ENCODE results near the gene GPA33. TPM values are rescaled to one million over a fixed set of nuclear protein-coding genes. Genes with fewer than 3 reads are reported as not detected.

Gene GPA33
- total and polyA plus RNA-seq, 3 donors from 2014 or later = 0.62 to 1.1 (median 0.63) TPM

GRCh38 chr1:167120899-167121298, 30.7 kb upstream of the GPA33 start:
- intact Hi-C loops (cut with DNase I; ENCODE audit: low total_unique reads) = no loop called here
- H3K4me1 ChIP-seq = no peaks in the 10 kb centered on the region
- H3K27ac ChIP-seq = no peak overlapping the region
- TF ChIP-seq POLR2A (IDR thresholded peaks at IDR 0.05) = no peak
- TF ChIP-seq CTCF (IDR thresholded peaks at IDR 0.05) = no peak
- peak overlapping the region; percentile 6 to 38 for H3K4me3 ChIP-seq
- no peaks in the 10 kb centered on the region for H3K9me3 ChIP-seq
- 59 to 60% methylated on average over 12 to 13 of the region's 13 CpGs for WGBS, 2 donors
- H3K27me3 ChIP-seq = no peaks in the 10 kb centered on the region
- H3K36me3 ChIP-seq (ENCODE audit: low read depth, missing control alignments) = no peaks in the 10 kb centered on the region
- no peak for DNase-seq

DNA sequence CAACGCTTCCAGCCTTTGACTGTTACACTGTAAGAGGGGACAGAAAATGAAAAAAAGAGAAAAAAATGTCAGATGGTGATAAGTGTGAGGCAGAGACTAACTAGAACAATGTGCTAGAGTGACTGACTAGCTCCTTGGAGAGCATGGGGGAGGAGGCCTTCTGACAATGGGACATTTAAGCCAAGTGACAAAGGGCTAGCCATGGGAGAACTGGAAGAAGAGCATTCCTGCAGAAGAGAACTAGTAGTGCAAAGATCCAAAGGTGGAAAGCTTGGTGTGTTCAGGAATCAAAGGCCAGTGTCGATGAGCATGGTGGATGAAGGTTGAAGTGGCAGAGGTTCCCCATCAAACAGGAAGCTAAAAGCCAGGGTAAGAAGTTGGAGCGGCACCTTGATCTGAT, 29.5 kb upstream of the GPA33 start:
- no peak for DNase-seq
- Histone ChIP-seq H3K36me3 (ENCODE audit: low read depth, missing control alignments) (no peaks in the 10 kb centered on the region), H3K9me3 (no peaks in the 10 kb centered on the region), H3K27me3 (no peaks in the 10 kb centered on the region), H3K4me1 (no peaks in the 10 kb centered on the region), H3K4me3 (no peak overlapping the region), H3K27ac (no peak overlapping the region)
- TF ChIP-seq CTCF (IDR thresholded peaks at IDR 0.05) (no peak), POLR2A (IDR thresholded peaks at IDR 0.05) (no peak)
- intact Hi-C loops (cut with DNase I; ENCODE audit: low total_unique reads) = no loop called here
- WGBS, 2 donors = 81 to 86% methylated on average over 3 of the region's 3 CpGs

DNA sequence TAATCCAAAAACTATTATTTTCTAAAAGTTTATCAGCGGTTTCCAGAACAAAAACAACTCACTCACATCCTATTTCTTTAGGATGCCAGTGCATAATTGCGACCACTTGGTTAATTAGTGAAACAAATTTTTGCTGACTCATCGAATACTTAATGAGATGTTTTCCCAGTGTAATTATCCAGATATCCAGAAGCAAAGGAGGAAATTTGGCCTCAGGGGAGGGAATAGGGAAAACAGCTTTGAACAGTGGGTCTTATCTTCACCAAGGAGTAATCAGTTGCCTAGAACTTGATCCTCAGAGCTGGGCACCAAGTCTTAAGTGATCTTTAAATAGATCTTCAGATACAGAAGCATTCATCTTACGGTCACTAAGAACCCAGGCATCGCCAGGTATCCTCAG, 28.0 kb upstream of the GPA33 start:
- H3K4me3 ChIP-seq = no peak overlapping the region
- H3K27me3 ChIP-seq = no peaks in the 10 kb centered on the region
- H3K36me3 ChIP-seq (ENCODE audit: low read depth, missing control alignments) = no peaks in the 10 kb centered on the region
- 81 to 83% methylated on average over 5 of the region's 5 CpGs for WGBS, 2 donors
- intact Hi-C loops (cut with DNase I; ENCODE audit: low total_unique reads) = no loop called here
- no peak for TF ChIP-seq POLR2A (IDR thresholded peaks at IDR 0.05)
- TF ChIP-seq CTCF (IDR thresholded peaks at IDR 0.05) = no peak
- H3K27ac ChIP-seq = no peak overlapping the region
- no peaks in the 10 kb centered on the region for H3K9me3 ChIP-seq
- no peak for DNase-seq
- no peaks in the 10 kb centered on the region for H3K4me1 ChIP-seq

DNA sequence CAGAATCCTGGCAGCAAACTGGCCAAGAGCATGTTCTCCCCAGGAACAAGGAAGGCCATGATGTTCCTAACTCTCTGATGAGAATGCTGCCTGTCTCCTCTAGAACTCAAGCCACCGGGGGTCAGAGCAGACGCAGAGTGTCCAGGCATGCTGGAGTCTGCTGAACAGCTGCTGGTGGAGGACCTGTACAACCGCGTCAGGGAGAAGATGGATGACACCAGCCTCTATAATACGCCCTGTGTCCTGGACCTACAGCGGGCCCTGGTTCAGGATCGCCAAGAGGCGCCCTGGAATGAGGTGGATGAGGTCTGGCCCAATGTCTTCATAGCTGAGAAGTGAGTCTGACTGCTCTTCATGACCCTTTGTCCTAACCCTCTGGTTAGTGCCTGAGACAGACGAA, 27.0 kb upstream of the GPA33 start:
- no peak overlapping the region for H3K4me3 ChIP-seq
- H3K36me3 ChIP-seq (ENCODE audit: low read depth, missing control alignments) = no peaks in the 10 kb centered on the region
- no peaks in the 10 kb centered on the region for H3K9me3 ChIP-seq
- DNase-seq = no peak
- intact Hi-C loops (cut with DNase I; ENCODE audit: low total_unique reads) = no loop called here
- no peaks in the 10 kb centered on the region for H3K27me3 ChIP-seq
- no peak overlapping the region for H3K27ac ChIP-seq
- H3K4me1 ChIP-seq = no peaks in the 10 kb centered on the region
- TF ChIP-seq POLR2A (IDR thresholded peaks at IDR 0.05) (no peak), CTCF (IDR thresholded peaks at IDR 0.05) (no peak)
- 80 to 97% methylated on average over 1 to 9 of the region's 9 CpGs for WGBS, 2 donors

- 62 to 74% methylated on average over 1 of the region's 1 CpG for WGBS, 2 donors
- Histone ChIP-seq H3K9me3 (no peaks in the 10 kb centered on the region), H3K4me3 (no peak overlapping the region), H3K36me3 (ENCODE audit: low read depth, missing control alignments) (no peaks in the 10 kb centered on the region), H3K27ac (no peak overlapping the region), H3K4me1 (no peaks in the 10 kb centered on the region), H3K27me3 (no peaks in the 10 kb centered on the region)
- no peak for DNase-seq
- no peak for TF ChIP-seq CTCF (IDR thresholded peaks at IDR 0.05)
- TF ChIP-seq POLR2A (IDR thresholded peaks at IDR 0.05) = no peak
- intact Hi-C loops (cut with DNase I; ENCODE audit: low total_unique reads) = no loop called here
Measured at GRCh38 chr1:167116174-167116573, 26.0 kb upstream of the GPA33 start.

Measured in testis (tissue), 3 donors.